ENCODE measurements around the gene PAPPA2. TPM values are rescaled to one million over a fixed set of nuclear protein-coding genes. Genes with fewer than 3 reads are reported as not detected.

PAPPA2 gene
- total RNA-seq, 2 donors from 2014 or later: 1.3 TPM; not detected in 1

DNA sequence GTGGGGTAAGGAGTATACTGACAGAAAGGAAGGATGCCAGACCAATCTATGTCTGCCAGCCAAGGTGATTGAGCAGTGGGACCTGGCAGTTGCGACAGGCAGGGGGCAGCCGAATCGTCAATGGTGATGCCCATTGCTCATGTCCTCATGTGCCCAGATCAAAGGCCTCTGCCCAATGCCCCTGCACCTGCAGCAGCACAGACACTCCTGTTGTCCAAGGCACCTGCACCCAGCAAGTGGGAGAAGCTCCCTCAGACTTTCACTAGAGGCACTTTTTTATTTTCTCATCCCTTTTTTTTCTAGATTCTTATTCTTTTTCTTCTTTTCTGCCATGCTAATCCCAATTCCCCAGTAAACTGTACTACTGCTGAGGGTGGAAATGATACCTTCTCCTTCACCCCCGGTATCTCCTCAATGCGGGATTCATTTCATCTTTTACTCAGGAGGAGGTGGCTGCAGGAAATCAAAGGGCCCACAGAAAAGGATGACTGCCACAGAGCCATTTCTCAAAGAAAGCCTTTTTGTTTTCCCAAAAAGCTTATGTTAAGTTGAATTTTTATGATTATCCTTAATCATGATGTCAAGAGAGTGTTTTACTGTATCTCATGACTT lies 332.0 kb downstream of the PAPPA2 start:
- H3K27ac ChIP-seq (ENCODE audit: low read depth, low read length): no peak overlapping the region
- no peaks in the 10 kb centered on the region for H3K4me1 ChIP-seq (ENCODE audit: control insufficient read depth, insufficient read depth, low read length)
- H3K4me3 ChIP-seq (ENCODE audit: low read length): no peak overlapping the region
- H3K4me1 Mint-ChIP-seq: no peaks in the 10 kb centered on the region
- TF ChIP-seq CTCF (conservative IDR thresholded peaks at IDR 0.05): no peak
- no peaks in the 10 kb centered on the region for H3K36me3 ChIP-seq (ENCODE audit: control insufficient read depth, insufficient read depth, low read length)
- no peaks in the 10 kb centered on the region for H3K9me3 Mint-ChIP-seq
- H3K27me3 Mint-ChIP-seq (ENCODE audit: insufficient read depth): no peaks in the 10 kb centered on the region
- no peaks in the 10 kb centered on the region for H3K9me3 ChIP-seq (ENCODE audit: control insufficient read depth, low read length)
- H3K27me3 ChIP-seq (ENCODE audit: control insufficient read depth, insufficient read depth, low read length, poor library complexity, severe bottlenecking): no peaks in the 10 kb centered on the region
- no peak overlapping the region for H3K27ac Mint-ChIP-seq
- WGBS, 2 experiments (ENCODE audit: insufficient coverage in 1 of 2, insufficient read length in 1 of 2): 86% methylated on average over 5 of the region's 5 CpGs; no CpG with 5 or more reads in 1 of the 2 experiments
- DNase-seq: no peak
- no peak overlapping the region for H3K4me3 Mint-ChIP-seq
- H3K36me3 Mint-ChIP-seq (ENCODE audit: low read depth): no peaks in the 10 kb centered on the region
- H3K9ac ChIP-seq (ENCODE audit: extremely low read depth, low read length, poor library complexity, severe bottlenecking): no peak overlapping the region

DNA sequence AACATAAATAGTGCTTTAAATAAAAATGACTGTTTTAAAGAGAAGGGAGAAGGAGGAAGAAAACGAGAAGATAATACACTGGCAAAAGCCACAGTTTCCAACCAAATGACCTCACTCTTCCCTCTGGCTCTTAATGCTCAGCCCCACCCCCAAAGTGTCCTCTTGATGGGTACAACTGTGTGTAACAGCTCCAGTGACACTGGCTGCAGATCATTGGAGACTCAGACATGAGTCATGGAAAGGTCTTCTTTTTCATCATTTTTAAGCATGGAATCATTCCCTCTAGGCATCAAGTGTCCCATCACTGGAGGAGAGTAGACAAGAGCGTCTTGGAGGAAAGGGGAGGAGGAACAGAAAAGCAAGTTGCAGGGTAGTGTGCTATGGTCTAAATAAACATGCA lies 333.0 kb downstream of the PAPPA2 start:
- Histone ChIP-seq H3K36me3 (ENCODE audit: control insufficient read depth, insufficient read depth, low read length) (no peaks in the 10 kb centered on the region), H3K4me3 (ENCODE audit: low read length) (no peak overlapping the region), H3K4me1 (ENCODE audit: control insufficient read depth, insufficient read depth, low read length) (no peaks in the 10 kb centered on the region), H3K9me3 (ENCODE audit: control insufficient read depth, low read length) (no peaks in the 10 kb centered on the region), H3K9ac (ENCODE audit: extremely low read depth, low read length, poor library complexity, severe bottlenecking) (no peak overlapping the region), H3K27me3 (ENCODE audit: control insufficient read depth, insufficient read depth, low read length, poor library complexity, severe bottlenecking) (no peaks in the 10 kb centered on the region), H3K27ac (ENCODE audit: low read depth, low read length) (no peak overlapping the region)
- peak; percentile 37 for DNase-seq
- no peak overlapping the region for H3K27ac Mint-ChIP-seq
- H3K9me3 Mint-ChIP-seq: no peaks in the 10 kb centered on the region
- H3K27me3 Mint-ChIP-seq (ENCODE audit: insufficient read depth): no peaks in the 10 kb centered on the region
- no peaks in the 10 kb centered on the region for H3K36me3 Mint-ChIP-seq (ENCODE audit: low read depth)
- 92% methylated on average over 1 of the region's 2 CpGs; no CpG with 5 or more reads in 1 of the 2 experiments for WGBS, 2 experiments (ENCODE audit: insufficient coverage in 1 of 2, insufficient read length in 1 of 2)
- no peak for TF ChIP-seq CTCF (conservative IDR thresholded peaks at IDR 0.05)
- peaks cover 2% of the 10 kb centered on the region for H3K4me1 Mint-ChIP-seq
- H3K4me3 Mint-ChIP-seq: no peak overlapping the region

DNA sequence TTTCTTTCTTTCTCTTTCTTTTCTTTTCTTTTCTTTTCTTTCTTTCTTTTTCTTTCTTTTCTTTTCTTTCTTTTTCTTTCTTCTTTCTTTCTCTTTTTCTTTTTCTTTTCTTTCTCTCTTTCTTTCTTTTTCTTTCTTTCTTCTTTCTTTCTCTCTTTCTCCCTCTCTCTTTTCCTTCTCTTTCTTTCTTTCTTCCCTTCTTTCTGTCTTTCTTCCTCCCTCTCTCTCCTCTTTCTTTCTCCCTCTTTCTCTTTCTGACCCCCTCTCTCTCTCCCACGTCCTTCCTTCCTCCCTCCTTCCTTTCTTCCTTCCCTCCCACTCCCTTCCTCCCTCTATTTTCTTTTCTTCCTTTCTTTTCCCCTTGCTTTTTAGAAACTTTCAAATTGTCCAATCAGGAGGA lies 333.6 kb downstream of the PAPPA2 start:
- H3K27ac Mint-ChIP-seq: no peak overlapping the region

More for the DNA sequence above, 333.6 kb downstream of the PAPPA2 start:
- Mint-ChIP-seq H3K27me3 (ENCODE audit: insufficient read depth) (no peaks in the 10 kb centered on the region), H3K4me3 (no peak overlapping the region), H3K4me1 (peaks cover 9% of the 10 kb centered on the region), H3K36me3 (ENCODE audit: low read depth) (no peaks in the 10 kb centered on the region), H3K9me3 (no peaks in the 10 kb centered on the region)
- H3K27me3 ChIP-seq (ENCODE audit: control insufficient read depth, insufficient read depth, low read length, poor library complexity, severe bottlenecking): no peaks in the 10 kb centered on the region
- H3K4me1 ChIP-seq (ENCODE audit: control insufficient read depth, insufficient read depth, low read length): no peaks in the 10 kb centered on the region
- WGBS, 2 experiments (ENCODE audit: insufficient coverage in 1 of 2, insufficient read length in 1 of 2): 70 to 80% methylated on average over 1 of the region's 1 CpG
- no peak overlapping the region for H3K4me3 ChIP-seq (ENCODE audit: low read length)
- no peak overlapping the region for H3K9ac ChIP-seq (ENCODE audit: extremely low read depth, low read length, poor library complexity, severe bottlenecking)
- TF ChIP-seq CTCF (conservative IDR thresholded peaks at IDR 0.05): no peak
- DNase-seq: no peak
- H3K27ac ChIP-seq (ENCODE audit: low read depth, low read length): no peak overlapping the region
- H3K9me3 ChIP-seq (ENCODE audit: control insufficient read depth, low read length): no peaks in the 10 kb centered on the region
- no peaks in the 10 kb centered on the region for H3K36me3 ChIP-seq (ENCODE audit: control insufficient read depth, insufficient read depth, low read length)

Data from endodermal cell (in vitro differentiated cells).